Stimulated activated naive B cell treated with anti-CD40 and anti-IgM and Interleukin-4, amounts not matched to agents 10 μg/mL and 1 μg/mL and 100 μg/mL, for 72 hours (primary cell): ENCODE results near the gene OSER1.

ENCODE experiments used
- ATAC-seq, 2 donors: fragments of 150-1000 bp; cut with Tn5 transposase; replicated peaks; 2 replicates each; pipeline ENCODE4 v1.10.0; 2021; ENCODE audit warnings: moderate library complexity in 1 of 2
- DNase-seq: peaks from one replicate; pipeline ENCODE4 v3.0.0; 2021
- H3K27ac Mint-ChIP-seq: one replicate; pipeline ENCODE4 v1.8.0; 2022; ENCODE audit warnings: mild to moderate bottlenecking, mixed read lengths
- H3K27me3 Mint-ChIP-seq, 2 donors: one replicate each; pipeline ENCODE4 v1.8.0; 2022; ENCODE audit warnings: mixed read lengths in 2 of 2
- H3K36me3 Mint-ChIP-seq, 2 donors: one replicate each; pipeline ENCODE4 v1.8.0; 2022; ENCODE audit warnings: mixed read lengths in 2 of 2, mild to moderate bottlenecking in 1 of 2
- H3K4me1 Mint-ChIP-seq, 2 donors: one replicate each; pipeline ENCODE4 v1.8.0; 2022; ENCODE audit warnings: mixed read lengths in 2 of 2, mild to moderate bottlenecking in 1 of 2
- H3K4me3 Mint-ChIP-seq, 2 donors: one replicate each; pipeline ENCODE4 v1.8.0; 2022; ENCODE audit warnings: mild to moderate bottlenecking in 2 of 2, mixed read lengths in 2 of 2, moderate library complexity in 1 of 2
- H3K9me3 Mint-ChIP-seq, 2 donors: one replicate each; pipeline ENCODE4 v1.8.0; 2022; ENCODE audit warnings: mixed read lengths in 2 of 2, mild to moderate bottlenecking in 1 of 2

Gene OSER1

DNA sequence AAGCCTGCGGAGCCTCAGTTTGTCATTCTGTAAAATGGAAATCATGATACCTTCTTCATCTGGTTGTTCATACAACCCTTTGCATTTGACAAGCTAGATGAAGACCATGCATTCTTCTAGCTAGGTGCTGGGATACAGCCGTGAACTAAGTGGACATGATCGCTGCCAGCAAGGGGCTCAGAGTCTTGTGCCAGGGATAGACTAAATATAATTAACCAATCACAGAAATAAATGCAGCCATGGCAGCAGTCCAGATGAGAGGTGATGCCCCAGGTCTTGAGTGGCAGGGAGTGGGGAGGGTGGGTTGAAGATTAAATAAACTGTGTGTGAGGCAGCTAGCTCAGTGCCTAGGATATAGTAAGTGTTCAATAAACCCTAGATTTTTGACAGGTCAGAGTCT is 42.8 kb downstream of the OSER1 start:
- no peak for ATAC-seq
- Mint-ChIP-seq H3K36me3 (no peaks in the 10 kb centered on the region), H3K4me1 (no peaks in the 10 kb centered on the region), H3K27ac (no peak overlapping the region), H3K4me3 (no peak overlapping the region), H3K27me3 (peaks cover 45 to 46% of the 10 kb centered on the region in 2 donors), H3K9me3 (peaks cover 6 to 7% of the 10 kb centered on the region in 2 donors)
- DNase-seq: no peak

DNA sequence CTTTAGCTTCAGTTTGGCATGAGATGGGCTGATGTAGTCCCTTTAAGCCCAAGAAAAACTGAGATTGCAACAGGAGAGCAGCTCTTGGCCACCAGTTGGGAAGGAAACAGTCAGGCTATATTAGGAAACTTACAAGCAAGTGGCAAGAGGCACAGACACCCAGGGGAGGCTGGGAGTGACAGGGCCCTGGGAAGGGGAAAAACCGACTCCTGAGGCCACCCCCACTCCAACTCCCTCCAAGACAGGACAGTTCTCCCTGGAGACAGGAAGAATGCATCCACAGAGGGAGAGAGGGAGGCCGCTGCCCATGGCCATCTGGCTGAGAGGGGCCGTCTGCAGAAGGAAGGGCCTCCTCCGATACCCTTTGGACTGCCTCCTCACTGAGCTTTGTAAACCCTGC is 44.1 kb downstream of the OSER1 start:
- Mint-ChIP-seq H3K27me3 (peaks cover 44 to 49% of the 10 kb centered on the region in 2 donors), H3K36me3 (no peaks in the 10 kb centered on the region), H3K4me1 (no peaks in the 10 kb centered on the region), H3K4me3 (no peak overlapping the region), H3K27ac (no peak overlapping the region), H3K9me3 (peaks cover 6 to 7% of the 10 kb centered on the region in 2 donors)
- DNase-seq (no peak), ATAC-seq (no peak)

DNA sequence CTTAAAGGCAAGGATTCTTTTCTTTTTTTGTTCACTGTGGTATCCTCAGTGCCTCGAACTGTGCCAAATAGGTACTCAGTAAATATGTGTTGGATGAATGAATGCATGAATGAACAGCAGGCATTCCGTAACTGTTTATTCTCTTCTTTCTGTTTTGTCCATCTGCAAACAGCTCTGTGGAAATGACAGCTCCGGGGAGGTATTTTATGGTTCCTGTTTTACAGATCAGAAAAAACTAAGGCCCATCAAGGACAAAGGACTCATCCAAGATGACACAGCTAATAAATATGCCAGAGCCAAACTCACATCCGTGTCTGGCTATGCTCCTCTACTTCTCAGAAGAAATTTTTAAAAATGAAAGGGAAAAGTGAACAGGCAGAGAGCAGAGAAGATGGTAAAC is 44.6 kb downstream of the OSER1 start:
- DNase-seq (no peak), ATAC-seq (no peak)
- Mint-ChIP-seq H3K27ac (no peak overlapping the region), H3K4me3 (no peak overlapping the region), H3K9me3 (peaks cover 6 to 7% of the 10 kb centered on the region in 2 donors), H3K4me1 (no peaks in the 10 kb centered on the region), H3K27me3 (peaks cover 41 to 47% of the 10 kb centered on the region in 2 donors), H3K36me3 (no peaks in the 10 kb centered on the region)

DNA sequence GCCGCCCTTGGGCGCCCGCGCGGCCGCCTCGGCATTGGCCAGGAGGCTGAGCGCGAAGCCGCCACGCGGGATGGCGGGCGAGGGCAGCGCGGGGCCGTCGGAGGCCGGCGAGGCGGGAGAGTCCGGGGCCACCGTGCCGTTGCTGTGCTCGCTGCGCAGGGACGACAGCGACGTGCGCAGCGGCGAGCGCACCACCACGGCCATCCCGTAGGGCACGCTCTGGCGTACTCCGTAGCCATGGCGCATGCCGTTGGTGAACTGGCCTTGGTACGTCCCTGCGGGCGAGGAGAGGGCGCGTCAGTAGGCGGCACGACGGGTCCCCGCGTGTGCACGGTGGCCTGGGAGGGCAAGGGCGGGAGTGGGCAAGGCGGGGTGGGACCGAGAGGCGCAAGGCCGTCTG is 50.4 kb downstream of the OSER1 start:
- Mint-ChIP-seq H3K4me1 (no peaks in the 10 kb centered on the region), H3K36me3 (no peaks in the 10 kb centered on the region), H3K9me3 (peaks cover 8 to 11% of the 10 kb centered on the region in 2 donors), H3K27ac (no peak overlapping the region), H3K27me3 (peaks cover 39 to 57% of the 10 kb centered on the region in 2 donors), H3K4me3 (no peak overlapping the region)
- no peak for DNase-seq
- no peak for ATAC-seq

DNA sequence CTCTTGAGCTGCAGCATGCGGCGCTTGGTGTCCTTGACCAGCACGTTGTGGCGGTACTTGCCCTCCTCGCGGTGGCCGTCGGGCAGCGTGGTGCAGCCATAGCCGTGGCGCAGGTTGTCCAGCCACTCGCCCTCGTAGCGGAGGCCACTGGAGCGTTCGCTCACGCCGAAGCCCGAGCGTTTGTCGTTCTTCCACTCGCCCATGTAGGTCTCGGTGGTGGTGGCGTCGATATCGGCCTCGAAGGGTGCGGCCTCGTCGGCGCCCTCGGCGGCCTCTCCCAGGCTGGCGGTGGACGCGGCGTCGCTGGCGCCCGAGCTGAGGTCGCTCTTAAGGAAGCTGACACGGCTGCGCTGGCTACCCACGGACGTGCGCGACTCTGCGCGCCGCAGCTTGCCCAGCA is 50.9 kb downstream of the OSER1 start:
- ATAC-seq (no peak), DNase-seq (no peak)
- Mint-ChIP-seq H3K27ac (no peak overlapping the region), H3K27me3 (peaks cover 39 to 57% of the 10 kb centered on the region in 2 donors), H3K4me3 (no peak overlapping the region), H3K9me3 (peaks cover 8 to 11% of the 10 kb centered on the region in 2 donors), H3K4me1 (no peaks in the 10 kb centered on the region), H3K36me3 (no peaks in the 10 kb centered on the region)

DNA sequence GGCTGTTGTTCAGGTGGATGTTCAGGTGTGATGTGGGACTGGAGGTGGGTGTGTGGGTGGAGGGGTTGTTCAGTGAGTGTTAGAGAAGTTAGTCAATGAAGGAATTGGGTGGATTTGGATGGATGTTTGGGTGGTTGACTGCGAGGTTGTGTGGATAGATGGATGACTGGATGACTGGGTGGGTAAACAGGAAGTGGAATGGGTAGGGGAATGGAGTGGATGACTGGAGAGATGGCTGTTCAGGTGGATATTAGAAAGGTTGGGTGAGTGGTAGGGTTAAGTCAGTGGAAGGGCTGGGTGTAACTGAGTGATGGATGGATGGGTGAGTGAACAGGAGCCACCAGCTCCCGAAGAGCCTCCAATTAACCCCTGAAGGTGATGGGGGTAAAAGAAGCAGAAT is 51.4 kb downstream of the OSER1 start:
- no peak overlapping the region for H3K4me3 Mint-ChIP-seq
- DNase-seq (no peak), ATAC-seq (no peak)
- H3K27ac Mint-ChIP-seq: no peak overlapping the region
- H3K36me3 Mint-ChIP-seq: no peaks in the 10 kb centered on the region
- peaks cover 8 to 11% of the 10 kb centered on the region in 2 donors for H3K9me3 Mint-ChIP-seq
- H3K4me1 Mint-ChIP-seq: no peaks in the 10 kb centered on the region
- H3K27me3 Mint-ChIP-seq: peaks cover 35 to 53% of the 10 kb centered on the region in 2 donors

DNA sequence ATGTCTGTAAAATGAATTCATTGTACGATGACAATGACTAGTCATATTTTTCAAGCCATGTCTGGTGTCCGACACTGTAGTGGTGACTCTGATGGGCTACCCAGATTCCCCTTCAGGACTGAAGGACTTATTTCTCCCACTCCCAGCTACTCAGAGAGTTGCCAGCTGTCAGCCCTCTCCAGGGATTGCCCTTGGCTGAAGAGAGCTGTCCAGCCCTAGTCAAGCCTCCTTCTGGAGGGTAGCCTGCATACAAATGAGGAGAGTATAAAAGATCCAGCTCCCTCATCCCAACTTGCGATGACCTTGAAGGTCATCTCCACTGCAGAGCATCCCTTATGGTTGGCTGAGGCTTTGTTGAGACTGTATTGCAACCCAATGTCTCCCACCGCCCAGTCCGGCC is 53.5 kb downstream of the OSER1 start:
- H3K36me3 Mint-ChIP-seq: no peaks in the 10 kb centered on the region
- H3K4me3 Mint-ChIP-seq: no peak overlapping the region
- H3K9me3 Mint-ChIP-seq: peaks cover 5 to 7% of the 10 kb centered on the region in 2 donors
- H3K27me3 Mint-ChIP-seq: peaks cover 23 to 37% of the 10 kb centered on the region in 2 donors
- ATAC-seq (no peak), DNase-seq (no peak)
- H3K4me1 Mint-ChIP-seq: no peaks in the 10 kb centered on the region
- H3K27ac Mint-ChIP-seq: no peak overlapping the region

DNA sequence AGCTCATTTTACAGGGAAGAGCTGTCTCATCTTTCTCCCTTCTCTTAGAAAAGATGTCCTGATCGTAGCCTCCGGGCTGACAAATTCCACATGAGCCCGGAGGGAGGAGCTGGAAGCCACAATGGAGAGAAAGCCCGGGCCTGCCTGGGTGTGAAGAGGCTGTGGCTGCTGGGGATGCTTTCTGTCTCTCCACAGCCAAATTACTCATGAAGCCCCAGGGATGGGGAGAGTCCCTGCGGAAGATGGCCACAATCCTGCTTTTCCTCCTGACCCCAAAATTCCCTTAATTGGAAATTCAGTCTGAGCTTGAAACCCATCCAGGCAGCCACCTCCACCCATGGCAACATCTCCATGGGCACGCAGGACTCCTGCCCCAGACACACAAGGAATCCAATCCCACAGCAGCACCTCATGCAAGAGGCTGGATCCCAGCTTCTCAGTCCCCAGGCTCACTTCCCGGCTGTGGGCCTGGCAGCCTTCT is 56.0 kb downstream of the OSER1 start:
- no peak for ATAC-seq
- no peak overlapping the region for H3K27ac Mint-ChIP-seq
- H3K9me3 Mint-ChIP-seq: peaks cover 5 to 7% of the 10 kb centered on the region in 2 donors
- H3K36me3 Mint-ChIP-seq: no peaks in the 10 kb centered on the region
- no peak for DNase-seq
- H3K27me3 Mint-ChIP-seq: peaks cover 28 to 39% of the 10 kb centered on the region in 2 donors
- H3K4me3 Mint-ChIP-seq: no peak overlapping the region
- no peaks in the 10 kb centered on the region for H3K4me1 Mint-ChIP-seq

DNA sequence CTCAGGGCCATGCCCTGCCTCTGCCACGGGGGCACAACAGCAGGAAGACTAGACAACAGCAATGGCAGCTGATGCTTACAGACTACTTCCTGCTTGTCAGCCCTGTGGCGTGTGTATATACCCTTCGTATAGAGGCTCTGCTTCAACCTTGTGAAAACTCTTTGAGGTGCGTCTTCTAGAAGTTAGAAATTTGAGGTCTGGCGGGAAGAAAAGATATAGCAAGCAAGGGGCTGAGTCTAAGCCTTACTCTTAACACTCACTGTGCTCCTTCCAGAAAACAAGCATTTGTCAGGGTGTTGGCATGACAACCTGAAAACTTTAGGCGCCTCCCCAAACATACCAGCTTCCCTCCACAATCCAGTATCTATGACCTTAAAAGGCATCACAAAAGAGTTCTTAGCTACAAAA is 56.9 kb downstream of the OSER1 start:
- H3K4me1 Mint-ChIP-seq: no peaks in the 10 kb centered on the region
- no peak overlapping the region for H3K27ac Mint-ChIP-seq
- no peak for DNase-seq
- H3K4me3 Mint-ChIP-seq: no peak overlapping the region
- no peaks in the 10 kb centered on the region for H3K36me3 Mint-ChIP-seq
- H3K27me3 Mint-ChIP-seq: peaks cover 28 to 40% of the 10 kb centered on the region in 2 donors
- no peak for ATAC-seq
- H3K9me3 Mint-ChIP-seq: peaks cover 0 to under 1% of the 10 kb centered on the region in 2 donors

DNA sequence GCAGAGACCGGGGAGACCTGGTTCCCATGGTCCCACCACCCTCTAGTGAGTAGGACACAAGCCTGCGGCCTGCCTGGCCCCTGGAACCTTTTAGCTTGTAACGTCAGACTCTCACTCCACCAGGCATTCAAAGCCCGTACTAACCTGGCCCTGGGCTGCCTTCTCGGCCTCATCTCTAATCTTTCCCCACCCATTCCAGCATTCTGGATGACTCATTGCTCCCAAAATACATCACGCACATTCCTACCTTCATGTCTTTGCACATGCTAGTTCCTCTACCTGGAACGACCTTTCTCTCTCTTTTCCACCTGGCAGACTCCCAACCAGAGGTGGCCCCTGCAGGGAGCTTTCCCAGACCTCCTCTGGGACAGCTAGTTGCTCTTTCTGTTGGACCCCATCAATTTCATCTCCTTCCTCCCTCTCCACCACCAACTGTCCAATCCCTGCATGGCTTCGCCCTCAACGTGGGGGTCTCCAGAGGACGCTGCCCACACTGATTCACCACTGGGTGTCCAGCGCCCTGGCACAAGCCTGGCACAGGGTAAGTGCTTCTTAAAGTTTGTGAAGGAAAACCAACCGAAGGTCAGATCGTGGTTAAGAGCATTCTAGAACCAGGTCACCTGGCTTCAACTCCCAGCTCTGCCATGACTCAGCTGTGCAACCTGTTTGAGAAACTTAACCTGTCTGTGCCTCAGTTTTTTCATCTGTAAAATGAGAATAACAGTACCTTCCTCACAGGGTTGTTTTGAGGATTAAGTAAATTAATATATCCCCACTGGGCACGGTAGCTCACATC is 58.8 kb downstream of the OSER1 start:
- Mint-ChIP-seq H3K4me1 (no peaks in the 10 kb centered on the region), H3K27me3 (peaks cover 20 to 34% of the 10 kb centered on the region in 2 donors), H3K9me3 (no peaks in the 10 kb centered on the region), H3K27ac (no peak overlapping the region), H3K4me3 (no peak overlapping the region), H3K36me3 (no peaks in the 10 kb centered on the region)
- ATAC-seq (no peak), DNase-seq (no peak)

DNA sequence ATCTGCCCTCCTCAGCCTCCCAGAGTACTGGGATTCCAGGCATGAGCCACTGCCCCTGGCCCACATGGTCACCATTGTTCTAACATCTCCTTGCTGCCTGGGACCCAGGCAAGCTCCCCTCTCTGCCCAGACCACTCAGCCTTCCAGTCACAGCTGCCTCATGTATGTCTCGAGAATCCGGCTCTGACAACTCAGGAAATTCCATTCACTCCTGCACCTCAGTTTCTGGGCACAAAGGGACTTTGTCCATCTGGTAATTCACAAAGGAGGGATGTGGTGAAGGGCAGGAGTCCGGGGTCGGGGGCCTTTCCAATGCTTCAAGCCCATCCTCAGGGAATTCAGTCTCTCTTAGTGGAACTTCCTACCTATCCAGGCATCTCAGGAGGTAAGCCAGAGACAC is 64.3 kb downstream of the OSER1 start:
- Mint-ChIP-seq H3K27ac (no peak overlapping the region), H3K36me3 (no peaks in the 10 kb centered on the region), H3K9me3 (no peaks in the 10 kb centered on the region), H3K4me3 (no peak overlapping the region), H3K27me3 (peaks cover 28 to 39% of the 10 kb centered on the region in 2 donors), H3K4me1 (no peaks in the 10 kb centered on the region)
- no peak for ATAC-seq
- no peak for DNase-seq
